ENCODE data around the gene TBCD. TPM values are rescaled to one million over a fixed set of nuclear protein-coding genes. Genes with fewer than 3 reads are reported as not detected.
"Not testable (repeated sequence)": the region's sequence is repeated elsewhere in the genome, so short reads cannot be mapped to it uniquely, and the experiment has no call there.

The TBCD gene
- total RNA-seq, 2 donors from 2014 or later = 38.9 to 74.8 TPM

DNA sequence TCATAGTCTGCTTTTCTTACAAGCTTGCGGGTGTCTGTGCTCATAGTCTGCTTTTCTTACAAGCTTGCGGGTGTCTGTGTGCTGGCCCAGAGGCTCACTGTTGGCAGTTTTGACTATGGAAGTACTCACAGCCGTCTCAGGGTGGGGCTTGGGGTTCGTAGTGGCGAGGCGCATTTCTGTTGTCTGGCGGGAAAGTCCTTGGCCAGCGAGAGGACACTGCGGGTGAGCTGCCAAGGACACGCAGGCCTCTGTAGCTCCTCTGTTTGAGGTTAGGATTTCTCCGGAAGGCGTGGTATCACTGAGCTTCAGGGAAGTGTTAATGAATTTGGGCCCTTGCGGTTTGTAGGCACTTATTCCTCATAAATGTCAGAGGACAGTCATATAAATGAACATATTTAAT is 13.5 kb downstream of the TBCD start:
- peaks cover 0 to 5% of the 10 kb centered on the region in 2 donors for H3K36me3 ChIP-seq (replicated peaks in 1 of 2; ENCODE audit: insufficient read depth in 1 of 2, low read depth in 2 of 2)
- H3K27me3 ChIP-seq = no peaks in the 10 kb centered on the region
- no peaks in the 10 kb centered on the region for H3K9me3 ChIP-seq
- H3K27ac ChIP-seq = no peak overlapping the region
- H3K4me1 ChIP-seq = no peaks in the 10 kb centered on the region
- no peak overlapping the region for H3K4me3 ChIP-seq
- no peak for DNase-seq
- no peak for ATAC-seq
- intact Hi-C loops (cut with DNase I) = no loop called here
- TF ChIP-seq, protein P1, sequence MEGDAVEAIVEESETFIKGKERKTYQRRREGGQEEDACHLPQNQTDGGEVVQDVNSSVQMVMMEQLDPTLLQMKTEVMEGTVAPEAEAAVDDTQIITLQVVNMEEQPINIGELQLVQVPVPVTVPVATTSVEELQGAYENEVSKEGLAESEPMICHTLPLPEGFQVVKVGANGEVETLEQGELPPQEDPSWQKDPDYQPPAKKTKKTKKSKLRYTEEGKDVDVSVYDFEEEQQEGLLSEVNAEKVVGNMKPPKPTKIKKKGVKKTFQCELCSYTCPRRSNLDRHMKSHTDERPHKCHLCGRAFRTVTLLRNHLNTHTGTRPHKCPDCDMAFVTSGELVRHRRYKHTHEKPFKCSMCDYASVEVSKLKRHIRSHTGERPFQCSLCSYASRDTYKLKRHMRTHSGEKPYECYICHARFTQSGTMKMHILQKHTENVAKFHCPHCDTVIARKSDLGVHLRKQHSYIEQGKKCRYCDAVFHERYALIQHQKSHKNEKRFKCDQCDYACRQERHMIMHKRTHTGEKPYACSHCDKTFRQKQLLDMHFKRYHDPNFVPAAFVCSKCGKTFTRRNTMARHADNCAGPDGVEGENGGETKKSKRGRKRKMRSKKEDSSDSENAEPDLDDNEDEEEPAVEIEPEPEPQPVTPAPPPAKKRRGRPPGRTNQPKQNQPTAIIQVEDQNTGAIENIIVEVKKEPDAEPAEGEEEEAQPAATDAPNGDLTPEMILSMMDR (IDR thresholded peaks at IDR 0.05) = no peak
- WGBS, 2 donors = 62 to 80% methylated on average over 12 to 13 of the region's 13 CpGs

DNA sequence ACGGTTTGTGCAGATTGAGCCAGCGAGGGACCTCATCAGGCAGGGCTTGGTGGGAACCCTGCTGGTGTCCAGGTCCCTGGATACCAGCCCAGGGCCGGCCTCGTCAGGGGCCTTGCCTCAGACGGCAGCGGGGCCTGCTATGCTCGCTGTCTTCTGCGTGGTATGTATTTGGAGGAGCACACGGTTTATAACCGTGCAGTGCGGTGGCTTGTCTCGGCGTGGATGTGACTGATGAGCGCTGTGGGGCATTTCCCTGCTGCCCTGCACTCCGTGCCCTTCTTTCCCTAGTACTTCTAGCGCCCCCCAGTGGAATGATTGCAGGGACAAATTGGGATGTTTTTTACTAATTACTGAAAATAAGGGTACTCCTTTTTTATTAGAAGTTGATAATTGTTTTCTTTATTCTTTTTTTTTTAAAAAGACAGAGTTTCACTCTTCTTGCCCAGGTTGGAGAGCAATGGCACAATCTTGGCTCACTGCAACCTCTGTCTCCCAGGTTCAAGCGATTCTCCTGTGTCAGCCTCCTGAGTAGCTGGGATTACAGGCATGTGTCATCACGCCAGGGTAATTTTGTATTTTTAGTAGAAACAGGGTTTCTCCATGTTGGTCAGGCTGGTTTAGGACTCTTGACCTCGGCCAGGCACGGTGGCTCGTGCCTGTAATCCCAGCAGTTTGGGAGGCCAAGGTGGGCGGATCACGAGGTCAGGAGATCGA is 15.3 kb downstream of the TBCD start:
- Histone ChIP-seq H3K36me3 (replicated peaks in 1 of 2; ENCODE audit: insufficient read depth in 1 of 2, low read depth in 2 of 2) (peaks cover 0 to 5% of the 10 kb centered on the region in 2 donors), H3K9me3 (no peaks in the 10 kb centered on the region), H3K4me3 (no peak overlapping the region), H3K27ac (no peak overlapping the region), H3K27me3 (no peaks in the 10 kb centered on the region), H3K4me1 (no peaks in the 10 kb centered on the region)
- 69 to 72% methylated on average over 21 to 24 of the region's 24 CpGs for WGBS, 2 donors
- DNase-seq = peak; percentile 52 to 68 (median 62)
- intact Hi-C loops (cut with DNase I) = no loop called here
- peak; percentile 52 for ATAC-seq
- TF ChIP-seq, protein P1 (IDR thresholded peaks at IDR 0.05) = peak in 6 of 7 experiments; percentile 45 to 62 (median 60)
- no peak for TF ChIP-seq POLR2A (IDR thresholded peaks at IDR 0.05)

DNA sequence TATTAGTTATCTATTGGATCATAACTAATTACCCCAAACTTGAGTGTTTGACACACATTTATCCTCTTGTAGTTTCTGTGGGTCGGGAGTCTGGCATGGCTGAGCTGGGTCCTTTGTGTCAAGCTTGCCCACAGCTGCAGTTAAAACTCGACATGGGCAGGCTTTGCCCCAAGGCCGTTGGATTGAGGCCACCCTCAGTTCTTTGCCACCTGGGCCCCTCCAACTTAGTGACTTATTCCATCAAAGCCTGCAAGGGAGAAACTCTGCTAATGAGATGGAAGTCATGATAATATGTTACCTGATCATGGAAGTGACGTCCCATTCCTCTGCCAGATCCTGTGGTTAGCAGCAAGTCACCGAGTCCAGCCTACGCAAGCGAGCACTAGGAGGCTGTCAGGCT is 17.2 kb downstream of the TBCD start:
- intact Hi-C loops (cut with DNase I) = no loop called here
- no peaks in the 10 kb centered on the region for H3K27me3 ChIP-seq
- WGBS, 2 donors = 84 to 94% methylated on average over 7 of the region's 7 CpGs
- no peak overlapping the region for H3K27ac ChIP-seq
- H3K4me3 ChIP-seq = no peak overlapping the region
- peaks cover 0 to 4% of the 10 kb centered on the region in 2 donors for H3K36me3 ChIP-seq (replicated peaks in 1 of 2; ENCODE audit: insufficient read depth in 1 of 2, low read depth in 2 of 2)
- ATAC-seq = no peak
- no peaks in the 10 kb centered on the region for H3K9me3 ChIP-seq
- H3K4me1 ChIP-seq = no peaks in the 10 kb centered on the region
- no peak for DNase-seq
- no peak for TF ChIP-seq POLR2A (IDR thresholded peaks at IDR 0.05)
- TF ChIP-seq, protein P1 (IDR thresholded peaks at IDR 0.05) = no peak

DNA sequence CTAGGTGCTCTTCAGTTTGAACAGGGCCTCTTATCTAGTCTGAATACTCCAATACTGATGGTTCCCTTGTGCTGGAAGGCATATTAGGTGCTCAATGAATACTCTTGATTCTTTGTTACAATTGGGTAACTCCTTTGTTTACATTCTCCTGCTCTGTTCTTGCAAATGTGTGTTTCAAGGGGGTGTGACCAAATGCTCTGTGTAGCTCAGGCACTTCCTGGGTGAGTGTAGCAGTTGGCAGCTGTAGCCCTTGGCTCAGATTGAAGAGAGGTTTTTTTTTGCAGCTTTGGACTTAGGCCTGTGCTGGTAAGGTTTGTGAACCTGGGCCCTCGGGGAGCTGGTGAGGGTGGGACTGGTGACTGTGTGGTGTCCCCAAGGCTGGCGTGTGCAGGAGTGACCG is 20.2 kb downstream of the TBCD start:
- Histone ChIP-seq H3K4me3 (no peak overlapping the region), H3K27ac (no peak overlapping the region), H3K36me3 (replicated peaks in 1 of 2; ENCODE audit: insufficient read depth in 1 of 2, low read depth in 2 of 2) (peaks cover 0 to 3% of the 10 kb centered on the region in 2 donors), H3K27me3 (no peaks in the 10 kb centered on the region), H3K9me3 (no peaks in the 10 kb centered on the region), H3K4me1 (peaks cover 8% of the 10 kb centered on the region)
- ATAC-seq (peak; percentile 19), DNase-seq (peak in 2 of 4 donors; percentile 31 to 51)
- 56 to 59% methylated on average over 1 to 3 of the region's 3 CpGs for WGBS, 2 donors
- TF ChIP-seq POLR2A (IDR thresholded peaks at IDR 0.05) = no peak
- TF ChIP-seq, protein P1 (IDR thresholded peaks at IDR 0.05) = no peak
- intact Hi-C loops (cut with DNase I) = no loop called here

DNA sequence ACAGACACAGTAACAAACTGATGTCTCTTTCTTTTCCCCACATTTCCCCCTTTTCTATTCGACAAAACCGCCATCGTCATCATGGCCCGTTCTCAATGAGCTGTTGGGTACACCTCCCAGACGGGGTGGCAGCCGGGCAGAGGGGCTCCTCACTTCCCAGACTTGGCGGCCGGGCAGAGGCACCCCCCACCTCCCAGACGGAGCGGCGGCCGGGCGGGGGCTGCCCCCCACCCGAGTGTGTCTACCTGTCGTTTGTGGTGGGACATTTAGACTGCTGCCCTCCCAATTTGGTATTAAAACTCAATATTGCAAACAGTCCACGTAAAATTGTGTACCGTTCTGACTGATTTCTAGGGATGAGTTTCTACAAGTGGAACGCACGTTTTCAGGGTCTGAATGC is 22.6 kb downstream of the TBCD start:
- H3K4me1 ChIP-seq; H3K27me3 ChIP-seq; H3K27ac ChIP-seq; H3K36me3 ChIP-seq (replicated peaks in 1 of 2; ENCODE audit: insufficient read depth in 1 of 2, low read depth in 2 of 2); DNase-seq; ATAC-seq; intact Hi-C loops (cut with DNase I); H3K4me3 ChIP-seq; H3K9me3 ChIP-seq: not testable (repeated sequence)
- 62 to 71% methylated on average over 17 to 18 of the region's 19 CpGs for WGBS, 2 donors
